Stromal cell of bone marrow (primary cell): ENCODE results near the gene C3orf20.

ENCODE experiments used
- DNase-seq: peaks from one replicate; pipeline ENCODE4 v3.0.0-alpha.2; 2012; ENCODE audit warnings: low read depth

Gene C3orf20

DNA sequence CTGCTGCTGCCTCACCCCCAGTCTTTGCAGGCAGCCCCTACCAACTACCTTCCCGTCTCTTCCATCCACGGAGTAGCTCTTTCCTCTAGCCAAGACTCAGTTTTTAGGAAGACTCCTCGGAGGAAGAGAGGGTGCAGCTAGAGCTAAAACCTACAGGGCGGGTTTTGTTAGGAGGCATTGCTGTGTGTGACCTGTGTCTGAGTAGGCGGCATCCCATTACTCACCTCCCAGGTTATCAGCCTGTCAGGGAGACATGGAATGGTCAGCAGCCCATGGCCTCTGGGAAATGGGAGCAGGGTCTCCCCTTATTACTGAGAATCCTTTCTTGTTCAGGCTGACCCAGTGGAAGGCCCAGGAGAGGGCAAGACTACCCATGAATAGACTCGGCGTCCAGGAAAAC lies 100.1 kb downstream of the C3orf20 start:
- DNase-seq, result no peak

DNA sequence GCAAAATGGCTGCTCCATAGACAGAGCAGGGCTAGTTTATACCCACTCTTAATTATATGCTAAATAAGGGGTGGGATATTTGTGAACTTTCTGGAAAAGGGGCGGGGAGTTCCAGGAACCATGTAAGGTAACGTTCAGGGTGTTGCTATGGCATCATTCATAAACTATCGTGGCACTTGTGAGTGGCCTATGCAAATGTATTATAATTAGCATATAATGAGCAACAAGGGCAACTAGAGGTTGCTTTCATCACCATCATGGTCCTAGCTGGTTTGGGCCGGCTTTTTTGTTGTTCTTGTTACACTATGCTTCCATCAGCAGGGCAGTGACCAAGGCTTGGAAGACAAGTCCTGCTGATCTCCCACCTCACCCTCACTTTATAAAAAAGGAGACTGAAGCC lies 100.6 kb downstream of the C3orf20 start:
- no peak for DNase-seq

DNA sequence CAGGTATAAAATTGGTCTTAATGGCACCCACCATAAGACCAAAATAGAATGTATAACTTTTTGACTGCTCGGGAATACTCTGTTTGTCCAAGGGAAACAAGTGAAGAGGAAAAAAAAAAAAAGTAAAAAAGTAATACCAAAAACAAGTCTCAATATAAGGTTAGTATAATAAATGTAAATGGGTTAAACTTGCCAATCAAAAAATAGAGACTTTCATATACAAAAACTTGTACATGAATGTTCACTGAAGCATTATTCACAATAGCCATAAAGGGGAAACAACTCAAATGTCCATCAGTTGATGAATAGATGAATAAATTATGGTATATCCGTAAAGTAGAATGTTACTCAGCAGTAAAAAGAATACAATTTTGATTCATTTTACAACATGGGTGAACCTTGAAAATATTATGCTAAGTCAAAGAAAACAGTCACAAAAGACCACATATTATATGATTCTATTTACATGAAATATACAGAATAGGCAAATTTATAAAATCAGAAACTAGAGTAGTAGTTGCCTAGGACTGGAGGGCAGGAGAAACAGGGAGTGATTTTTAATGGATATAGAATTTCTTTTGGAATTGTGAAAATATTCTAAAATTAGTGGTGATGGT lies 104.2 kb downstream of the C3orf20 start:
- no peak for DNase-seq

DNA sequence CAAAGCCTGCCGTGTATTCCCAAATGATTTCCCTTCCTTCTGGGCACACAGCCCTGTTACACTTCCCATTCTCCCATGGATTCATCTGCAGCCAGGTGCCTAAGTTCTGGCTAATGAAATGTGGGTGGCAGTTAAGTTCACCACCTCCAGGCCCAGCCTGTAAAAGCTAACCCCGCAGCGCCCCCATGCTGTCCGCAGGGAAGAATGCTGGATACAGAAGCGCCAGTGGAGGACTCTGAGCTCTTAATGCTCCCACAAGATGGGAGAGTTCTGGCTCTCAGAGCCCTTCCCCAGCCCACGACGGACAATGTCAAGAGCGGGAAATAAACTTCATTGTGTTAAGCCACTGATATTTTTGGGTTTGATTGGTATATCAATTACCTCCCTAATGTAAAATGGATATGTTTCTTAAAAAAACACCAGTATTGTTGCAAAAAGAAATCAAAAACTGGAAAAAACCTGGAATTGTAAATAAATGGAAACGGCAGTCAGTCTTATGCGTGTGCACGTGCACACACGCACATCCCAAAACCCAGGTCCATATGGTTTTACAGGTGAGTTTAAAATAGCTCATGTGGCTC lies 106.1 kb downstream of the C3orf20 start:
- DNase-seq, result no peak

GRCh38 chr3:14783480-14784086 lies 108.6 kb downstream of the C3orf20 start:
- DNase-seq, result no peak

DNA sequence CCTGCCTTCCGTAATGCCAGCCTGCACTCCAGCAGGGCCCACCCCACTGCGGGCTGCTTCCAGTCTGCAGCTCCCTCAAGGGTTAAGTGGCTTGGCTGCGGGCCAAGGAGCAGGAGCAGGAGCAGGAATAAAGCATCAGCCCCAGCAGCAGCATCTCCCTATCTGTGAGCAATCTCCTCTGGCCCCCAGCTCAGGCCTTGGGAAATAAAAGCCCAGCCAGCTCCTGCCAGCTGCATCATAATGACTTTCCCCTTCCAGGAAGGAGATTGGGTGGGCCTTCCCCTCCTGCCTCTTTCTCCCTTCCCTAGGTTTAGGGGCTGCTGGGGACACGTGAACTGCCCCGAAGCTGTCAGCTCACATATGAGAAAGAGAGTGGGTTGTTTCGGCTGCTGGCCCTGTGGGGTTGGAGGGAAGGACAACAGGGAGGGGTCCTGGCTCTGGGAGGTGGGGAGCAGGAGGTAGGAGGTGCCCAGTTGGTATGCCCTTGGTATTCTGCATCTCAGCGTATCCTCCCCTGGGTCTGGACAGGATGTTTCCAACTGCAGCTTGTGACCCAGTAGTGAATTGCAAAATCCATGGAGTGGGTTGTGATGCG lies 109.2 kb downstream of the C3orf20 start:
- DNase-seq, result no peak

DNA sequence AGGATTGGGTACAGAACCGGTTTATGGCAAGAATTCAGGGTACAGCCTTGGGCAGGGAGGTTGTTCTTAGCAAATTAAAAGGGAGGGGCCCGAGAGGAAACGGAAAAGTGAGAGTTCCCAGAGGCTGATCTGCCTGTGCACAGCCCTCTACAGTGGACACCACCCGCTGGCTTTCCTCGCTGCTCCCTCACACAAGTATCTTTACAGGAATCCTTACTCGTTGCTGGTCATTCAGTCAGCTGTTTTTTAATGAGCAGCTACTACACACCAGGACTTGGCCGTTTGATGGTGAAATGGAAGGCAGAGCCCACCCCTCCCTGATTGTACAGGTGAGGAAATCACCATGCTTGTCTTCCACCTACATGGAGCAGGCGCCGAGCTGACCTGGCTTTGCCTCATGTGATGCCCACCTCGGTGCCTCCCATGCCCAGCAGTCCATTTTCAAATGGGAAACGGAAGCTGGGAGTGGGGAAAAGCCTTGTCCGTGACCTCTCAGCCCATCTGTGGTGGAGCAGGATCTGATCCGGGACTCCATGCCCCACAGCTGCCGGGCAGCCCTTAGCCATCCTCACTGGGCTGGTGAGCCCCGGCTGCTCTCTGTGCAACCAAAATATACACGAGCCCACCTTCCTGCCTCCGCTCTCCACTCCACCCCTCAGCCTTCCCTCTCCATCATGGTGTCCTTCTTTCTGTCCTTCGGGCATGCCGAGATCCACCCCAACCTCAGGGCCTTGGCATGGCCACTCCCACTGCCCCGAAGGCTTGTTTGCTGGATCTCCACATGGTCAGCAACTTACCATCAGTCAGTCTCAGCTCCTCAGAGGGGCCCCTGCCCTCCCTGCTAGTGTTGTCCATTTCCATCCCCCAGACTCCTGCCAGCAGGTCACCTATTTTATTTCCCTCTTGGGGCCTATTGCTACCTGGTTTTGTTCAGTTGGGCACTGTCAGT lies 110.5 kb downstream of the C3orf20 start:
- no peak for DNase-seq

DNA sequence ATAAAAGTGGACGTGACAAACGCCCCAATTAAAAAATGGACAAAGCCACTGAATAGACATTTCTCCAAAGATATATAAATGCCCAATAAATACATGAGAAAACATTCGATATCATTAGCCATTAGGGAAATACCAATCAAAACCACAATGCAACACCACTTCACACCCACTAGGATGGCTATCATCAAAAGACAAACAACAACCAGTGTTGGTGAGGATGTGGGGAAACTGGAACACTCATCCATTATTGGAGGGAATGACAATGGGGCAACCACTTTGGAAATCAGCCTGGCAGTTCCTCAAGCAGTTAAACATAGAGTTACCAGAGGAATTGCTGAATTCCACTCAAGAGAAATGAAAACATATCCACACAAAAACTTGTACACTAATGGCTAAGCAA lies 111.4 kb downstream of the C3orf20 start:
- no peak for DNase-seq

DNA sequence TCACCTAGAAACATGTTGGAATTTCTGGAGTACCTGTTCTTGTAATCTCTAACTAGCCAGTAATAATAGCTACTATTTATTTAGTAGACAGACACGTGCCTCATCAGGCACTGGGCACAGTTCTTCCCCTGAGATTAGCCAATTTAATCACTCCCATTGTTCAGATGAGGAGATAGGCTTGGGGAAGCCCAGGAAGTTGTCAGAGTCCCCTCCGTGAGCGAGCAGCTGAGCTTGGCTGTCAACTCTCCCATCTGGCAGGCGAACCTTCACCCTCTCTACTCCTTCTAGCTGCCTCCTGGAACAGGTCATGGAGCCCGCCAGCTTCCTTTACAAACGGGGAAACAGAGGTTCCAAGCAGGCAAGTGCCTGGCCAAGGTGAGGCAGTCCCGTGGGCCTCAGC lies 112.7 kb downstream of the C3orf20 start:
- no peak for DNase-seq

- DNase-seq, result no peak
These were observed 113.7 kb downstream of the C3orf20 start for GRCh38 chr3:14788644-14789043.

- no peak for DNase-seq
These were observed 114.3 kb downstream of the C3orf20 start for GRCh38 chr3:14789221-14789620.

DNA sequence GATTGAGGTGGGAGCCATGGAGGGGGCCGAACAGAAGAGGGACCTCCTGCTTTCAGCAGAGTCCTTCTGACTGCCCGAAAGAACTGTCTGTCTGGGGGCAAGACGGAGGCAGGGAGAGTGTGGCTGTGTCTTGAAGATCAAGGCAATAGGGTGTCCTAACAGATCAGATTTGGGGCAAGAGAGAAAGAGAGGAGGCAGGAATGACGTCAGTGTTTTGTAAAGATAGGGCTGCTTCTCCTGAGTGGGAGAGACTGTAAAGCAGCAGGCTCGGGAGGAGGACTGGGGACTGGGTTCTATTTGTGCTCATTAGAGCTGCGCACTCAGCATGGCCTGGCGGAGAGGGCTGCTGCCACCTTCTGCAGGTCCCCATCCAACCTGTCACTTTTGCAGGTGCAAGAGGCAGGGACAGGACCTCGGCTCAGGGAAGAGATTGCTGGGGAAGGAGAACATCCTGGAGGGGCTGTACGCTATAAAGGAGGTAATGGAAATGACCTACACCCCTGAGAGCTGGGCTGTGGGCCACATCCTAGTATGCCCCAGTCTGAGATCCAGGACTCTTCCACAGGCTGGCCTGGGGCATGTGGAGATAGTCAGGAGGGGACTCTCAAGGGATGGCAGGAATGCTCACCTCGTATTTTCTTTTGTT lies 114.8 kb downstream of the C3orf20 start:
- DNase-seq, result no peak

- DNase-seq, result no peak
These were observed 116.5 kb downstream of the C3orf20 start for GRCh38 chr3:14791343-14791945.

GRCh38 chr3:14792691-14793121 lies 117.8 kb downstream of the C3orf20 start:
- DNase-seq, result no peak

- DNase-seq, result no peak
These were observed 118.4 kb downstream of the C3orf20 start for GRCh38 chr3:14793126-14793857.

DNA sequence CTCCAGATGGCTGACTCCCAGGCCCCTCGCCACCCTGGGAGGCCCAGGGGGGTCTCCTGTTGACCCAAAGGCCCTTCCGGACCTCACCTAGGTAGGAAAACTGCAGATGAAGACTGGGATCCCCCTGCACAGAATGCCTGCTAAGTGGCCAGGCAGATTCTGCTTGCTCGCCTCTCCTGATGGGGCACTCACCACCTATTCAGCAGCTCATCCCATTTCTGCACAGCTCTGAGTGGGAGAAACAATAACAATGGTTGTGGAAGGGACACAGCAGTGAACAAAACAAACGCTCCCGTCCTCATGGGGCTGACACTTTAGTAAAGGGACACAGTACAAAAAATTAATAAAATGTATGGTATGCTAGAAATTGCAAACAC lies 118.9 kb downstream of the C3orf20 start:
- DNase-seq, result no peak

GRCh38 chr3:14794435-14794834 lies 119.5 kb downstream of the C3orf20 start:
- no peak for DNase-seq

DNA sequence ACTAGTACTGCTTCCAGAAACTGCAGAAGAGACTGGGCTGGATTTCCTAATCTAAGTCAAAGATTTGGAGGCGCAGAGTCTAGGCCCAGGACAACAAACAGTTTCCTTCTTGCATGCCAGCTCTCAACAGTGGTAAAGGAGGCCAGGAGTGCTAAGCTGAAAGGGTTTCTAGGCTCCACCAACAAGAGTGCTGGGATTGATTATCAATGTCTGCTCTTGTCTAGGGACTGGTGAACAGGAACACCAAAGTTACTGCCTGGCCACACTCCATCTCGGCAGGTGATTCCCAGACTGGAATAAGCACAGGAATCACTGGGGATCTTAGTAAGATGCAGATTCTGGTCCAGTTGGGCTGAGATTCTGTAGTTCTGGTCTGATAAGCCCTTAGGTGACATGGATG lies 121.1 kb downstream of the C3orf20 start:
- DNase-seq, result no peak

- no peak for DNase-seq
These were observed 121.6 kb downstream of the C3orf20 start for GRCh38 chr3:14796403-14797077.

DNA sequence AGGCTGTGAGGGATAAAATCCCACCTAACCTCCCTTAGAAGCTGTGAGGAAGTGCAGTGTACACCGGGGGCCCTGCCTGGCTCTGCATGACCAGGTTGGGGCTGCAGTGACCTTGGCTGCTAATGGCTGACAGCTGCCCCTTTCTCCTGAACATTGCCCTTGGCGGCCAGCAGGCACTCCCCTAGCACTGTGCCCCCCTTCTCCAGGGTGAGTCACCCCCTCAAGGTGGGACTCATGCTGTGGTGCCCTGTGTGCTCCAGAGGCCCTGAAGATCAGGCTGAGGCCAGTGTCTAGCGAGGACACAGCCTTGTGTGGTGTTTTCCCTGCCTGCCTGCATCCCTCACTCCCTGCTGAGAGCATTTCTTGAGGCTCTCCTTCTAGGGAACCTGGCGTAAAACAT lies 122.8 kb downstream of the C3orf20 start:
- DNase-seq, result no peak
